ENCODE results near the gene CLDN1. TPM values are rescaled to one million over a fixed set of nuclear protein-coding genes. Genes with fewer than 3 reads are reported as not detected.

The CLDN1 gene
- total and polyA plus RNA-seq, 2 of the 13 experiments (the other 11 are each of a cell fraction or from before 2014, with no cell fraction given), result 42.7 to 51.6 TPM

GRCh38 chr3:190307164-190307545, 15.1 kb downstream of the CLDN1 start (continued):
- no peak for TF ChIP-seq ZNF225 (CRISPR knock-in tag; IDR thresholded peaks at IDR 0.05)
- TF ChIP-seq RBM22 (optimal IDR thresholded peaks at IDR 0.05; ENCODE audit: low read length), result no peak
- peak; percentile 97 for TF ChIP-seq JUN (CRISPR knock-in tag; IDR thresholded peaks at IDR 0.05)
- no peak for TF ChIP-seq ZSCAN29 (CRISPR knock-in tag; conservative IDR thresholded peaks at IDR 0.05)
- no peak; the same call in 1 of the 2 replicates for TF ChIP-seq ZNF614 (CRISPR knock-in tag; IDR thresholded peaks at IDR 0.05; ENCODE audit: borderline replicate concordance)
- TF ChIP-seq ZBTB39 (CRISPR knock-in tag; IDR thresholded peaks at IDR 0.05), result no peak
- TF ChIP-seq HOXD1 (CRISPR knock-in tag; IDR thresholded peaks at IDR 0.05), result peak; percentile 79; the same call in 1 of the 2 replicates
- peak; percentile 73 for TF ChIP-seq POGZ (CRISPR knock-in tag; IDR thresholded peaks at IDR 0.05)
- TF ChIP-seq ZNF775 (CRISPR knock-in tag; IDR thresholded peaks at IDR 0.05; ENCODE audit: borderline replicate concordance), result no peak
- no peak for TF ChIP-seq ZHX2 (IDR thresholded peaks at IDR 0.05; ENCODE audit: low read depth)
- TF ChIP-seq ZHX2 (CRISPR knock-in tag; IDR thresholded peaks at IDR 0.05; ENCODE audit: borderline replicate concordance), result no peak
- 0 out of 2 replicates have a peak, but pooled peaks have one; percentile 10 for TF ChIP-seq ARID4A (CRISPR knock-in tag; IDR thresholded peaks at IDR 0.05; ENCODE audit: borderline replicate concordance)
- TF ChIP-seq ZNF274 (CRISPR knock-in tag; IDR thresholded peaks at IDR 0.05), result no peak
- no peak for TF ChIP-seq ZNF180 (CRISPR knock-in tag; IDR thresholded peaks at IDR 0.05; ENCODE audit: borderline replicate concordance, low read depth)
- TF ChIP-seq ATF5 (CRISPR knock-in tag; IDR thresholded peaks at IDR 0.05; ENCODE audit: low read depth), result no peak
- TF ChIP-seq EP300 (IDR thresholded peaks at IDR 0.05; ENCODE audit: low read depth in 2 of 2, low read length in 2 of 2), result peak; percentile 82 to 98
- TF ChIP-seq EP300 (CRISPR knock-in tag; IDR thresholded peaks at IDR 0.05; ENCODE audit: borderline replicate concordance), result no peak; the same call in none of the 2 replicates
